ENCODE results near the gene PTTG1IP. TPM values are rescaled to one million over a fixed set of nuclear protein-coding genes. Genes with fewer than 3 reads are reported as not detected.

The PTTG1IP gene
- total and polyA plus RNA-seq, 10 of the 15 experiments (the other 5 are each of a cell fraction or from before 2014, with no cell fraction given) = 2.4 to 56.4 (median 44.4) TPM

GRCh38 chr21:44869781-44870747 is 3.4 kb downstream of the PTTG1IP start:
- no TSS peak for BruUV-seq (replicated peaks)
- ChIA-PET POLR2A (interaction anchor here (0.6 kb wide), 1 partner anchor 80 kb away, joined by 3 read pairs; no protein-coding TSS in a partner anchor), SMC1A (ENCODE audit: uncharacterized antibody, unreplicated experiment) (no interaction called here), RAD21 (ENCODE audit: unreplicated experiment) (no interaction called here), CTCF (no interaction called here)
- Histone ChIP-seq H4K20me1 (ENCODE audit: control insufficient read depth, insufficient read depth) (peaks cover 13% of the 10 kb centered on the region), H3K9me3 (replicated peaks; ENCODE audit: control insufficient read depth, insufficient read depth, low read length) (no peaks in the 10 kb centered on the region), H3K4me1 (ENCODE audit: control insufficient read depth, insufficient read depth, low read length) (peaks cover 33% of the 10 kb centered on the region), H3K36me3 (ENCODE audit: control insufficient read depth in 2 of 2, insufficient read depth in 2 of 2, low read length in 1 of 2) (peaks cover 4% of the 10 kb centered on the region in 2 experiments), H2AFZ (ENCODE audit: control insufficient read depth, low read depth, low read length) (no peak overlapping the region), H3K27ac (ENCODE audit: control insufficient read depth, insufficient read depth) (no peak overlapping the region), H3K9ac (ENCODE audit: control insufficient read depth, insufficient read depth, low read length) (no peak overlapping the region), H3K27me3 (replicated peaks in 1 of 2; ENCODE audit: control insufficient read depth in 2 of 2, insufficient read depth in 2 of 2, low read length in 1 of 2) (no peaks in the 10 kb centered on the region), H3K4me3 (no peak overlapping the region; the same call in 1 of the 2 replicates), H3K79me2 (ENCODE audit: control insufficient read depth, insufficient read depth, low read length) (peaks cover 76% of the 10 kb centered on the region), H3K4me2 (ENCODE audit: control insufficient read depth, insufficient read depth) (peak overlapping the region; percentile 30)
- ATAC-seq = no peak
- peak; percentile 14 for TF ChIP-seq PBX3 (IDR thresholded peaks at IDR 0.05; ENCODE audit: insufficient replicate concordance, low read depth, low read length)
- TF ChIP-seq CEBPB (IDR thresholded peaks at IDR 0.05; ENCODE audit: borderline replicate concordance in 1 of 2, low read depth in 2 of 2, low read length in 2 of 2) = no peak
- no peak for TF ChIP-seq ATF3 (IDR thresholded peaks at IDR 0.05; ENCODE audit: borderline replicate concordance, extremely low read depth, low read depth, low read length)
- TF ChIP-seq IKZF1 (conservative IDR thresholded peaks at IDR 0.05) = 0 out of 2 replicates have a peak, but pooled peaks have one; percentile 12
- peak; percentile 54 for TF ChIP-seq BCL3 (IDR thresholded peaks at IDR 0.05; ENCODE audit: borderline replicate concordance, insufficient read depth, low read depth, low read length, poor library complexity, severe bottlenecking)
- FAIRE-seq = no peak
- in situ Hi-C loops (cut with MboI) = no loop called here
- WGBS (ENCODE audit: insufficient coverage, insufficient replicate concordance, low lambda C conversion rate, missing lambda C conversion rate) = 91% methylated on average over 17 of the region's 19 CpGs
- DNase-seq (ENCODE audit: low read depth, low spot score) = no peak
- intact Hi-C loops (cut with micrococcal nuclease; ENCODE audit: unreplicated experiment) = loop anchor here (5.0 kb wide), 2 partner anchors 53 to 68 kb away; partner anchors contain the start of genes SUMO3 and UBE2G2
